CD4-positive, alpha-beta T cell treated with Interleukin-4 for 1 hour (primary cell): Measurements from ENCODE around the gene VAMP2.

ENCODE experiments used
- DNase-seq, 2 donors: peaks; one replicate each; pipeline ENCODE4 v3.0.0-alpha.2; 2020 to 2022

VAMP2 gene

DNA sequence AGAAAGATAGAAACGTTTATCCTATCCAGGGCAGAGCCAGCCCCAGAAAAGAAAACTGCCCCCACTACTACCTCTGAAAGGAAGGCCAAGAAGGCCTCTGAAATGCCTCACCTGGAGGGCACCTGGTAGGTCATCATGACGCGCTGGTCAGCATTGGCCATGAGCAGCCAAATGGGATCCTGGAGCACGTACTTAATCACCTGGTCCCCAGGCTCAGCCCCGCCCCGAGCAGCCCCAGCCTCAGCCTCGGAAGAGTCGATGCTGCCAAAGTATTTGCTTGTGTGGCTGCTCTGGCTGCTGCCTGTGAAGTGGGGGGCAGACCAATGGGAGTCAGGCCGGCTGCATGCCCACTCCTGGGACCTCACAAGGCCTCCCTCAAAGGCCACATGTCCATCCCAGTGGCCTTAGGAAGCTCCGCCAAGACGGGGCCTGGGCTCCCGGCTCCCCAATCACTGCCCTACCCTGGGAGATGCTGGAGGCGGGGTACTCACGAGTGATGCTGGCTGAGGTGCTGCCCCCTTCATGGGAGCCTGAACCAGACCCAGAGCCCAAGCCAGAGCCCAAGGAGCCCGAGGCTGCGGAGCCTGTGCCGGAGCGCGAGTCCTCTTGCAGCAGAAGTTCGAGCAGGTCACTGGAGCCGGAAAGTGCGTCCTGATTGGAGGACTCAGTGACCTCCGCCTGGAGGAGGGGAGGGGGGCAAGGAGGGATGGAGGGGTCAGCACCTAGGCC lies 20.4 kb downstream of the VAMP2 start:
- DNase-seq, result peak in 1 of 2 donors; percentile 32

DNA sequence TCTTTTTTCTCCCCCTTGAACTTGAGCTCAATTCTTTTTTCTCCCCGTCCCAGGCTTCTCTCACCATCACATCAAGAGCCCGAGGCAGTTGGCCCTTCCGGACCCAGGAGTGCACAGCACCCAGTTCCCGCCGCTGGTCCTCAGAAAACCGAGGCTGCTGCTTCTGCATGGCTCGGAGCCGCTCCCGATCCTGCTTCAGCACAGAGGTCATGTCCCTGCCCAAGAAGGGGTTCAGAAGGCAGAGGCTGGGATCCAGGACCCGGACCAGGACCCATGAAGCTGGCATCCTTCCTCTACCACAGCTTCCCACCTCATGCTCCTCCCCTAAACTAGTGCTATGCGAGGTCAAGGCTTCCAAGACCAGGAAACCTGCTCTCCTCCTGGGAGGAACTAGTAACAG lies 21.0 kb downstream of the VAMP2 start:
- DNase-seq, result no peak

GRCh38 chr17:8141045-8141444 lies 21.7 kb downstream of the VAMP2 start:
- peak in 1 of 2 donors; percentile 23 for DNase-seq

GRCh38 chr17:8140065-8141029 lies 22.4 kb downstream of the VAMP2 start:
- peak; percentile 26 to 34 for DNase-seq

- peak; percentile 97 for DNase-seq
Observed at GRCh38 chr17:8138672-8139371, 23.9 kb downstream of the VAMP2 start.

- DNase-seq, result no peak
Observed at GRCh38 chr17:8138374-8138671, 24.4 kb downstream of the VAMP2 start.

DNA sequence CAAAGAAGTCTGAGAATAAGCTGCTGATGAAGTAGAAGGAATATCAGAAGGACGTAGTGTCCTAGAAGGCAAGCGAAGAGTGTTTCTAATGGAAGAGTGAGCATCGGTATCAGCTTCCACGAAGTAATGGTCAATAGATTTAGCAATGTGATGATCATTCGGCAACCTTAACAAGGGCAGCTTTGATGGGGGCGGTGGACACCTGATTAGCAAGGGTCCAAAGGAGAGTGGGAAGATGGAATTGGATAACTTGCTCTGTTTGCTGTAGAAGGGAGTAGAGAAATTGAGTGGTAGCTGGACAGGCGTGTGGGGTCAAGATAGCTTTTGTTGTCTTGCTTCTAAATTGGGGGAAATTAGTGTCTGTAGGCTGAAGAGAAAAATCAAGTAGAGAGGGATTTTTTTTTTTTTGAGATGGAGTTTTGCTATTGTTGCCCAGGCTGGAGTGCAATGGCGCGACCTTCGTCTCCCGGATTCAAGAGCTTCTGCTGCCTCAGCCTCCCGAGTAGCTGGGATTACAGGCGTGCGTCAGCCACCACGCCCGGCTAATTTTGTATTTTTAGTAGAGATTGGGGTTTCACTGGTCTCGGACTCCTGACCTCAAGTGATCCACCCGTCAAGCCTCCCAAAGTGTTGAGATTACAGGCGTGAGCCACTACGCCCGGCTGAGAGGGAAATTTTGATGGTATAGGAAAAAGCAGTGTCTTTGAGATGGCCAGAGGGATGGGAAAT lies 24.9 kb downstream of the VAMP2 start:
- DNase-seq, result no peak

DNA sequence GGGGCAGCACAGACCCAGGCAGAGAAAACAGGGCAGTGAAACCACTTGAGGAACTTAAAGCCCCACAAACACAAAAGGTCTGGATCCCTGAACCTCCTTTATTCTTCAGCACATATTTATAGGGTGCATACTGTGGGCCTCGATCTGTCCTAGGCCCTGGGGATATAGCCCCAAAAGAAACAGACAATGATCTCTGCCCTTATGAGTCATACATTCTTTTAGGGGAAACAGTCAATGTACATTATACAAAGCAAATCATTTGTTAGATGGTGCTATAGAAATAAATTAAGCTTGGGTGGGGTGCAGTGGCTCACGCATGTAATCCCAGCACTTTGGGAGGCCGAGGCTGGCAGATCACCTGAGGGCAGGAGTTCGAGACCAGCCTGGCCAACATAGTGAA lies 28.8 kb downstream of the VAMP2 start:
- no peak for DNase-seq

DNA sequence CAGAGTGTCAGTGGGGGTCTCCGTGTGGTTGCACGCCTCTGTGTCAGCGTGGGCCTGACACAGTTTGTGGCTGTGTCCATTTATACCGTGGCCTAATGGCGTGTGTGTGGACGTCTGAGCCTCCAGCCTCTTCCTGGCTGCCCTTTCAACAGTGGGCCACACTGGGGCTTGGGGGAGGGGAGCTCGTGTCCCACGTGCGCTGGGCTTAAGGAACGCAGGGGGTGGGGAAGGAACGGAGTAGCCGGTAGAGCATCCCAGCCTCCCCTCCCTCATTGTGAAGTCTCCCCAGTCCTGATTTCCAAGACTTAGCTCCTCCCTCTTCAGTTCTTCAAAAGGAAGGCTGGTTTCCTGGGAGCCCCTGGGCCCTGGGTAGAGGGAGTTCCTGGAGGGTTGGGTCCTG lies 29.3 kb downstream of the VAMP2 start:
- DNase-seq, result no peak

DNA sequence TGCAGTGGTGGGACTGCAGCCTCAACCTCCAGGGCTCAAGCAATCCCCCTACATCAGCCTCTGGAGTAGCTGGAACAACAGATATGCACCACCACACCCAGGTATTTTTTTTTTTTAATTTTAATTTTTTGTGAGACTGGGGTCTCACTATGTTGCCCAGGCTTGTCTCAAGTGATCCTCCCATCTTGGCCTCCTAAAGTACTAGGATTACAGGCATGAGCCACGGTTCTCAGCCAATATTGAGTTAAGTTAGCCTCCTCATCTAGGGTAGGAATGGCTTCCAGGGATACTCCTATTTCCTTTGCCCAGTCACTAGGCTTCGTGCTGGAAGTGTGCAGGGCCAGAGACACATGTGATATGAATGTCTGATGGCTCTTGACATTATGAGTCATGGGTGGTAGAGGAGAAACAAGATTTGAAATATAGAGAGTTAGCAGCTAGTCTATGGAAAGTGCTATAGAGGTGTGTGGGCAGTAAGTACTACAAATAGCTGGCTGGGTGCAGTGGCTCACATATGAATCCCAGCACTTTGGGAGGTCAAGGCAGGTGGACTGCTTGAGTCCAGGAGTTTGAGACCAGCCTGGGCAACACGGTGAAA lies 30.8 kb downstream of the VAMP2 start:
- DNase-seq, result no peak

- DNase-seq, result no peak
Observed at GRCh38 chr17:8128125-8128784, 34.5 kb downstream of the VAMP2 start.

DNA sequence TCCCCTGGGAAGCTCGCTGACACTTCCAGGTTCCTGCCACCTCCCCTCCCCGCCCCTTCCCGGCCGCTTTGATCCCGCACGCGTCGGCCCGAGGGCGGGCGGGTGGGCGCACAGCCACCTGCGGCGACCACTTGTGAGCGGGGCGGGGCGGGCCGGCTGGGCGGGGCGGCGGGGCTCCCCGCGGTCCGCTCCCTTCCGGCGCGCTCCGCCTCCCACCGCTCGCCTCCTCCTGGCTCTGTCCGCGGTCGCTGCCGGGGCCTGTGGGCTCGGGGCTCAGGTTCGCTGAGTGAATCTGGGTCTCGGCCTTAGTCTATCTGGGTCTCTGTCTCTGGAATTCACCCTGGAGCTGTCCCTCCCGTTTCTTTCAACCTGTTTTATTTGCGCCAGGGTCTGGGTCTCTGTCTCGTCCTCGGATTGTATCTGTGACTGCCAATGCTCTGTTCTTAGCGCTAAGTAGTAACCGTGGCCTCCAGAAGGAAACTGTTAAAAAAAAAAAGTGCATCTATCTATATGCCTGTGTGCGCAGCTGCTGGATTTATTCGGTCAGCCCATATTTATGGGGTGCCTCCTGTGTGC lies 36.2 kb downstream of the VAMP2 start:
- DNase-seq, result peak in 1 of 2 donors; percentile 50

DNA sequence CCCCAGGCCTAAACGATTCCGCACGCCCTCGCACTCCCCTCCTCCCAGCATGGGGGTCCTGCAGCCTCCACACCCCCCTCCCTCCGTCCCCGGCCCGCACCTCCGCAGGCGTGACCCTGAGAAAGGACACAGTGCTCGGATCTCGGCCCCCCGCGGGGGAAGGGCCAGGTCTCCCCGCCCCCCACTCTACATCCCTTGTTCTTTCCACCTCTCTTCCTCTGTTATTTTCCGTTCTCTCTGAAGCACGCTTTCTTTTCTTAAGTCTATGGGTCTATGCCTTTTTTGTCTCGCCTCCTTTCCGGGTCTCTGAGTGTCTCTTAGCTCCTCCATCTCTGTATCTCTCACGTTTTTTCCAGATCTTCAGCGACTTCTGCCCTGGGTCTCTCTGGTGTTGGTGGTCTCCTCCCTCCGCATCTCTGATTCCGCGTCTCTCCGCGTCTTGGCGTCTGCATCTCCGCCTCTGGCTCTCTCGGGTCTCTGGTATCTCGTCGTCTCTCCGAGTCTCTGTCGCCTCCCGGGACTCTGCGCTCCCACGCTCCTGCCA lies 36.7 kb downstream of the VAMP2 start:
- DNase-seq, result no peak

DNA sequence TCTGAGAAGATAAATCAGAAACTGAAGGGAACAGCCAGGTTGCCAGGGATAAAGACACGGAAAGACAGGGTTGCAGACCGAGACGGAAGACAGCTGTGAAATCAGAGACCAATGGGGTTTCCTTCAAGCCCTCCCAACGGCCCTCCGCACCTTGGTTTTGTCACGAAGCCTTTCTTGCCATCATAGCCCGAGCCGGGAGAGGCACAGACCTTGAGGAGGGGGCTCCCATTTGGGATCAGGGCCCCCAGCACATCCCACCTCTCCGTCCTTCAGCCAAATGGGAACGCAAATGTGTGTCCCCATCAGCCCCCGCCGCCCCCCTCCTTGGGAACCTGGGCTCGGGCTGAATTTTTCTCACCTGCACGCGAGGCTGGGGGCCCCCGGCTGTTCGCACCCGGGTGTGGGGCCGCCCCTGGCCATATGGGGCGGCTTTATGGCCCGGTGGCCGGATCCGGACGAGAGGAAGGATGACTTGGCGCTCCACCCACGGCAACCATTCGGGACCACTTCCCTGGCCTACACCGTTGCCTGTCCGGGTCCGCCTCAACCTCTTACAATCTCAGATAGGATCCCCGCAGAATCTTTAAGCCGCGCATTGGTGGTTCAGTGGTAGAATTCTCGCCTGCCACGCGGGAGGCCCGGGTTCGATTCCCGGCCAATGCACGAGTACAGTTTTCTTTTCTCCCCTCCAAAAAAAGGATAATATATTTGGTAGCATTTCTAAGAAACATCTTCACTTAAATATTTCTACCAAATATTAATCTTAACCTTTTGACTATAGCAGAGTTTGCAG lies 37.4 kb downstream of the VAMP2 start:
- DNase-seq, result peak; percentile 90 to 92

GRCh38 chr17:8124350-8125153 lies 38.2 kb downstream of the VAMP2 start:
- peak in 1 of 2 donors; percentile 24 for DNase-seq

GRCh38 chr17:8123695-8124349 lies 38.9 kb downstream of the VAMP2 start, which contains the start of gene HES7:
Gene HES7, minus strand, starts transcription at chr17:8124106. Its CDS starts 22 bp downstream, at chr17:8124084.
- no peak for DNase-seq

GRCh38 chr17:8122924-8123694 lies 39.6 kb downstream of the VAMP2 start:
- DNase-seq, result peak in 1 of 2 donors; percentile 53

- no peak for DNase-seq
Observed at GRCh38 chr17:8122422-8122923, 40.3 kb downstream of the VAMP2 start.
